PFSK-1 (cell line): ENCODE results near the gene CNTN5.

Source experiments
- FOXP2 ChIP-seq: optimal IDR thresholded peaks from 2 replicates; pipeline ENCODE3; 2011; ENCODE audit warnings: borderline replicate concordance, control low read depth, inconsistent platforms; ENCODE audit not compliant: insufficient read depth; ENCODE audit errors: extremely low read length, extremely low read depth
- POLR2AphosphoS5 ChIP-seq: IDR thresholded peaks from 2 replicates; pipeline ENCODE4 v1.6.1; 2012; ENCODE audit warnings: low read depth, mild to moderate bottlenecking, control low read depth, low read length, moderate library complexity
- REST ChIP-seq, 2 experiments: IDR thresholded peaks; 2 replicates each; pipeline versions ENCODE4 v1.6.1 to v1.8.0; 2011 to 2012; ENCODE audit warnings: low read depth in 2 of 2, low read length in 2 of 2, control low read depth in 1 of 2, inconsistent platforms in 1 of 2, mild to moderate bottlenecking in 1 of 2, moderate library complexity in 1 of 2; ENCODE audit not compliant: insufficient read depth in 1 of 2
- SIN3A ChIP-seq: IDR thresholded peaks from 2 replicates; pipeline ENCODE4 v1.6.1; 2012; ENCODE audit warnings: mild to moderate bottlenecking, low read length, moderate library complexity, borderline replicate concordance; ENCODE audit not compliant: insufficient read depth
- TAF1 ChIP-seq: IDR thresholded peaks from 2 replicates; pipeline ENCODE4 v1.6.1; 2012; ENCODE audit warnings: low read length, control low read depth, borderline replicate concordance; ENCODE audit not compliant: insufficient read depth

The CNTN5 gene

GRCh38 chr11:100273066-100273815, 1252.5 kb downstream of the CNTN5 start:
- TF ChIP-seq REST (IDR thresholded peaks at IDR 0.05; ENCODE audit: insufficient read depth in 1 of 2, low read depth in 2 of 2, low read length in 2 of 2) (no peak), POLR2AphosphoS5 (no peak), TAF1 (no peak), SIN3A (no peak), FOXP2 (no peak)

- TF ChIP-seq POLR2AphosphoS5 (no peak), REST (IDR thresholded peaks at IDR 0.05; ENCODE audit: insufficient read depth in 1 of 2, low read depth in 2 of 2, low read length in 2 of 2) (no peak), TAF1 (no peak), SIN3A (no peak)
Measured at GRCh38 chr11:100294748-100295147, 1274.0 kb downstream of the CNTN5 start.

- no peak for TF ChIP-seq TAF1
- TF ChIP-seq REST (IDR thresholded peaks at IDR 0.05; ENCODE audit: insufficient read depth in 1 of 2, low read depth in 2 of 2, low read length in 2 of 2) = no peak
- no peak for TF ChIP-seq POLR2AphosphoS5
- TF ChIP-seq FOXP2 = no peak
- TF ChIP-seq SIN3A = no peak
Measured at GRCh38 chr11:100296051-100296679, 1275.4 kb downstream of the CNTN5 start.

- no peak for TF ChIP-seq REST (IDR thresholded peaks at IDR 0.05; ENCODE audit: insufficient read depth in 1 of 2, low read depth in 2 of 2, low read length in 2 of 2)
- no peak for TF ChIP-seq TAF1
- TF ChIP-seq POLR2AphosphoS5 = no peak
Measured at GRCh38 chr11:100297516-100297915, 1276.8 kb downstream of the CNTN5 start.

GRCh38 chr11:100302824-100303223, 1282.1 kb downstream of the CNTN5 start:
- TF ChIP-seq SIN3A = no peak
- TF ChIP-seq TAF1 = no peak
- no peak for TF ChIP-seq REST (IDR thresholded peaks at IDR 0.05; ENCODE audit: insufficient read depth in 1 of 2, low read depth in 2 of 2, low read length in 2 of 2)
- TF ChIP-seq FOXP2 = no peak
- no peak for TF ChIP-seq POLR2AphosphoS5
